A673 (cell line): ENCODE measurements around the gene TOX4. TPM values are rescaled to one million over a fixed set of nuclear protein-coding genes. Genes with fewer than 3 reads are reported as not detected.
A peak's percentile ranks its signal among the peaks of the same experiment; 100 is the strongest.

Source experiments
- BruUV-seq: library from RNA; stranded (reverse); fragments of 400-500 nt; replicated peaks from 2 replicates; lab custom pipeline; 2021; lab: Mats Ljungman, UMichigan
- CTCF ChIA-PET: fragments of 300-600 bp; sonication (Branson Sonifier 250); formaldehyde crosslinking; loops from one replicate; lab custom pipeline; 2022; ENCODE audit warnings: antibody characterized with exemption; lab: Charles Lee
- POLR2A ChIA-PET: fragments of 300-600 bp; sonication (Branson Sonifier 250); formaldehyde crosslinking; loops from one replicate; lab custom pipeline; 2022; ENCODE audit warnings: antibody characterized with exemption; ENCODE audit not compliant: low non-redundant PET; lab: Charles Lee
- DNase-seq: peaks from one replicate; pipeline ENCODE4 v3.0.0-alpha.2; 2015; ENCODE audit warnings: low spot score
- H3K27ac ChIP-seq: fragments of 200-600 bp; sonication (generic); 2 replicates; pipeline ENCODE4 v1.5.1; 2016; ENCODE audit warnings: mixed run types, low read depth, mild to moderate bottlenecking, mixed read lengths, antibody characterized with exemption, low read length; ENCODE audit not compliant: poor library complexity, severe bottlenecking
- H3K27me3 ChIP-seq: fragments of 200-600 bp; sonication (generic); replicated peaks from 2 replicates; pipeline ENCODE4 v1.6.1; 2017; ENCODE audit warnings: mixed run types, low read depth, mild to moderate bottlenecking, mixed read lengths, antibody characterized with exemption, low read length; ENCODE audit not compliant: insufficient read depth, poor library complexity
- H3K36me3 ChIP-seq: fragments of 200-600 bp; sonication (generic); 2 replicates; pipeline ENCODE4 v1.6.1; 2016; ENCODE audit warnings: mixed run types, mild to moderate bottlenecking, mixed read lengths, antibody characterized with exemption, low read length; ENCODE audit not compliant: insufficient read depth, poor library complexity, severe bottlenecking
- H3K4me1 ChIP-seq: fragments of 200-600 bp; sonication (generic); 2 replicates; pipeline ENCODE4 v1.6.1; 2017; ENCODE audit warnings: mixed run types, mild to moderate bottlenecking, mixed read lengths, antibody characterized with exemption, low read length; ENCODE audit not compliant: insufficient read depth, poor library complexity, severe bottlenecking
- H3K4me3 ChIP-seq: fragments of 200-600 bp; sonication (generic); 2 replicates; pipeline ENCODE4 v1.5.1; 2016; ENCODE audit warnings: low read depth, mixed run types, mild to moderate bottlenecking, mixed read lengths, low read length; ENCODE audit not compliant: poor library complexity, severe bottlenecking
- H3K9me3 ChIP-seq: fragments of 200-600 bp; sonication (generic); 2 replicates; pipeline ENCODE4 v1.6.1; 2016; ENCODE audit warnings: mixed run types, low read depth, mild to moderate bottlenecking, mixed read lengths, antibody characterized with exemption, low read length; ENCODE audit not compliant: poor library complexity, severe bottlenecking
- EZH2 ChIP-seq: fragments of 200-600 bp; sonication (generic); IDR thresholded peaks from 2 replicates; pipeline ENCODE4 v1.6.1; 2017; ENCODE audit warnings: borderline replicate concordance, low read depth, mild to moderate bottlenecking, mixed read lengths, antibody characterized with exemption, low read length; ENCODE audit not compliant: poor library complexity, severe bottlenecking
- intact Hi-C: fragments of 100-400 bp; cut with micrococcal nuclease; formaldehyde crosslinking; loops from one replicate; pipeline ENCODE4 v1.10.0; 2022; ENCODE audit not compliant: unreplicated experiment
- total RNA-seq: library from RNA; stranded (reverse); gene quantifications from 2 replicates; pipeline ENCODE4 v1.2.3, GENCODE V29; 2021
- TF ChIP-seq, protein P1 (sequence below): fragments of 300-800, 200-600 bp; sonication (generic); conservative IDR thresholded peaks from 2 replicates; pipeline ENCODE4 v1.5.1; 2017; ENCODE audit warnings: low read depth, mild to moderate bottlenecking, antibody characterized with exemption, low read length, moderate library complexity, mixed read lengths

The TOX4 gene
- total RNA-seq, 1 experiment from 2014 or later = 84.7 TPM

DNA sequence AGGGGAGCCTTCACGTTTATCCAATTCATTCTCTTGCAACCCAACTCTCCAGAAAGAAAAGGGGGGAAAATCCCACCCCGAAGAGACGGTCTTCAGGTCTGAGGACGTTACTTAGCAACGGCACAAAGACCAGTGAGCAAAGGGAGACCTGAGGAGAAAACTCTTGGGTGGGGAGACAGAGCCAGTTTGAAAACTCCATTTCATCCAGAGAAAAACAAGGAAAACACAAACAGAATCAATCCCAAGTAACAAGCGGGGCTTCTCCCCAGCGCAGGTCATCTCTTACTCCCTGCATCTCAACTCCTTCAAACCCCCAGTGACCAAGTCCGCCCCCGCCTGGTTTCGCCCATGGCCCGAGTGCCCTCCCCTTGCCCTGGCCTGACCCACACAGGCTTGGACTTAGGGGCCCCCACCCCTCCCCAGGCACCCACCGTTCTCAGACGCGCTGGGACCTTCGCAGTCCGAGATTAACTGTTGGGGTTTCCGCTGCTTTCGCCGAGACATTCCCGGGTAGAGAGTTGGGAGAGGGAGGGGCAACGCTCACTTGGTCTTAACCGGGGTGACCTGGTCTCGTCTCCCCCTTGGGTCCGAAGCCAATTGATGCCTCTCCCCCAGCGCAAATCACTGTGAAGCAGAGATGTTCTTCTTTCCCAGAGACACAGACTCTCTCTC lies 59.6 kb downstream of the TOX4 start:
- peak overlapping the region; percentile 85 for H3K4me3 ChIP-seq

GRCh38 chr14:21537090-21537424 lies 60.1 kb downstream of the TOX4 start:
- ChIA-PET CTCF (no interaction called here), POLR2A (no interaction called here)
- TF ChIP-seq, protein P1, sequence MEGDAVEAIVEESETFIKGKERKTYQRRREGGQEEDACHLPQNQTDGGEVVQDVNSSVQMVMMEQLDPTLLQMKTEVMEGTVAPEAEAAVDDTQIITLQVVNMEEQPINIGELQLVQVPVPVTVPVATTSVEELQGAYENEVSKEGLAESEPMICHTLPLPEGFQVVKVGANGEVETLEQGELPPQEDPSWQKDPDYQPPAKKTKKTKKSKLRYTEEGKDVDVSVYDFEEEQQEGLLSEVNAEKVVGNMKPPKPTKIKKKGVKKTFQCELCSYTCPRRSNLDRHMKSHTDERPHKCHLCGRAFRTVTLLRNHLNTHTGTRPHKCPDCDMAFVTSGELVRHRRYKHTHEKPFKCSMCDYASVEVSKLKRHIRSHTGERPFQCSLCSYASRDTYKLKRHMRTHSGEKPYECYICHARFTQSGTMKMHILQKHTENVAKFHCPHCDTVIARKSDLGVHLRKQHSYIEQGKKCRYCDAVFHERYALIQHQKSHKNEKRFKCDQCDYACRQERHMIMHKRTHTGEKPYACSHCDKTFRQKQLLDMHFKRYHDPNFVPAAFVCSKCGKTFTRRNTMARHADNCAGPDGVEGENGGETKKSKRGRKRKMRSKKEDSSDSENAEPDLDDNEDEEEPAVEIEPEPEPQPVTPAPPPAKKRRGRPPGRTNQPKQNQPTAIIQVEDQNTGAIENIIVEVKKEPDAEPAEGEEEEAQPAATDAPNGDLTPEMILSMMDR = no peak
- TF ChIP-seq EZH2 = no peak
- no peaks in the 10 kb centered on the region for H3K36me3 ChIP-seq
- intact Hi-C loops = loop anchor here (10.0 kb wide), 1 partner anchor 272 kb away; the partner anchor contains the start of gene HNRNPC
- H3K4me3 ChIP-seq = peak overlapping the region; percentile 85
- peak; percentile 83 for DNase-seq
- no TSS peak for BruUV-seq
- H3K9me3 ChIP-seq = no peaks in the 10 kb centered on the region
- H3K4me1 ChIP-seq = peaks cover 49% of the 10 kb centered on the region
- no peaks in the 10 kb centered on the region for H3K27me3 ChIP-seq
- peak overlapping the region; percentile 99 for H3K27ac ChIP-seq

More for the DNA sequence above, 59.6 kb downstream of the TOX4 start:
- BruUV-seq = no TSS peak
- H3K4me1 ChIP-seq = peaks cover 52% of the 10 kb centered on the region
- peak overlapping the region; percentile 99 for H3K27ac ChIP-seq
- ChIA-PET CTCF (no interaction called here), POLR2A (no interaction called here)
- no peaks in the 10 kb centered on the region for H3K9me3 ChIP-seq
- H3K36me3 ChIP-seq = no peaks in the 10 kb centered on the region
- TF ChIP-seq, protein P1 = no peak
- no peak for TF ChIP-seq EZH2
- no peak for DNase-seq
- intact Hi-C loops = loop anchor here (10.0 kb wide), 1 partner anchor 272 kb away; the partner anchor contains the start of gene HNRNPC
- no peaks in the 10 kb centered on the region for H3K27me3 ChIP-seq

- ChIA-PET CTCF (interaction anchor here (0.6 to 1.1 kb wide), 2 partner anchors 41 to 523 kb away, joined by 4 read pairs; no protein-coding TSS in a partner anchor), POLR2A (no interaction called here)
- peaks cover 47% of the 10 kb centered on the region for H3K4me1 ChIP-seq
- intact Hi-C loops = loop anchor here (10.0 kb wide), 1 partner anchor 275 kb away; the partner anchor contains the start of gene HNRNPC
- DNase-seq = no peak
- no peak overlapping the region for H3K4me3 ChIP-seq
- BruUV-seq = no TSS peak
- H3K9me3 ChIP-seq = no peaks in the 10 kb centered on the region
- no peaks in the 10 kb centered on the region for H3K36me3 ChIP-seq
- peak overlapping the region; percentile 62 for H3K27ac ChIP-seq
- TF ChIP-seq EZH2 = no peak
- TF ChIP-seq, protein P1 = no peak
- H3K27me3 ChIP-seq = no peaks in the 10 kb centered on the region
These were observed 62.4 kb downstream of the TOX4 start for GRCh38 chr14:21539189-21539940.
